HG03064 (cell line): ENCODE measurements around the gene HMX1.

Experiments used
- ATAC-seq: cut with Tn5 transposase; IDR thresholded peaks from one replicate; pipeline ENCODE4 v1.9.1; 2021; ENCODE audit warnings: low read depth; ENCODE audit not compliant: unreplicated experiment

Gene HMX1

DNA sequence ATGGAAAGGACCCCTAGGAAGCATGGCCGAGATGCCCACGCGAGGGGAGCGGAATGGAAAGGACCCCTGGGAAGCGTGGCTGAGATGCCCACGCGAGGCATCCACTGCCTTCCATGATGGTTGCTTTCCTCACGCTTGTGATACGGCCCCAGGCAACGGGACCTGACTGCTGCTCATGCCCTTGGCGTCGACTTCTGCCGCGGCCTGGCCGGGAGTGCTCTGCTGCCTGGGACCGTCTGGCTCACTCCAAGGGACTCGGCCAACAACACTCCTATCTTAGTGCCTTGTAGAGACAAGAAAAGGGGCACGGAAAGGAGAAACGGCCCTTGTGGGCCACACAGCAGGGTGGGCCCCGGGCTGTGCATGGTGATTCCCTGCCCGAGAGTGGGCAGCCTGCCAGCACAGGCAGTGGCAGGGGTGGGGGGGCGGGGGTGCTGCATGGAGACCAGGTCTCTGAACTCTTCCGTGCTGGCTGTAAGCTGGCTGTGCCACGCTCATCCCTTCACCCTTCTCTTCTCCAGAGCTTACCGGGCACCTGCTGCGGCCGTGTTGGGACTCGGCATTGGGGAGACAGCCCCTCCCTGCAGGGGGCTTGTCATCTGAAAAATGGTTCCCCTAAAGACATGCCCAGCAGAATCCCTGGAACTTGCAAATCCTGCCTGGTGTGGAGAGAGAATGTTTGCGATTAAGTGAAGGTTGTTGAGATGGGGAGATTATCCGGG is 38.6 kb upstream of the HMX1 start:
- ATAC-seq: no peak

DNA sequence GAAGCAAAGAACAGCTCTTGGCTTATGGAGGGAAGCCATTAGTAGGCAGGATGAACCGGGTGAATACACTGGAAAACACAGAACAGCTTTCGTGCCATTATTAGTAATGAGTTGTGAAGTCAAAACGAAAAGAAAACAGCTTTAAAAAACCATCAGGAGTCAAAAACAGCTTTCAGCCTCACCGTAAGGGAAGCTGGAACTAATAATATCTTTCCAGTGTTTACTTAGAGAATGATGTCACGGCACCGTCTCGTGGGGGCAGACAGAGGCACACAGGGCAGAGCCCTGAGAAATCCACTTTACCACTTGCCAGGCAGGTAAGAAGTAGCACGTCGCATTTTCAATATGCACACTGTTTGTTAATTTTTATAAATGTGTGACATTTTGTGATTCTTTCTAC is 37.9 kb upstream of the HMX1 start:
- ATAC-seq: no peak

DNA sequence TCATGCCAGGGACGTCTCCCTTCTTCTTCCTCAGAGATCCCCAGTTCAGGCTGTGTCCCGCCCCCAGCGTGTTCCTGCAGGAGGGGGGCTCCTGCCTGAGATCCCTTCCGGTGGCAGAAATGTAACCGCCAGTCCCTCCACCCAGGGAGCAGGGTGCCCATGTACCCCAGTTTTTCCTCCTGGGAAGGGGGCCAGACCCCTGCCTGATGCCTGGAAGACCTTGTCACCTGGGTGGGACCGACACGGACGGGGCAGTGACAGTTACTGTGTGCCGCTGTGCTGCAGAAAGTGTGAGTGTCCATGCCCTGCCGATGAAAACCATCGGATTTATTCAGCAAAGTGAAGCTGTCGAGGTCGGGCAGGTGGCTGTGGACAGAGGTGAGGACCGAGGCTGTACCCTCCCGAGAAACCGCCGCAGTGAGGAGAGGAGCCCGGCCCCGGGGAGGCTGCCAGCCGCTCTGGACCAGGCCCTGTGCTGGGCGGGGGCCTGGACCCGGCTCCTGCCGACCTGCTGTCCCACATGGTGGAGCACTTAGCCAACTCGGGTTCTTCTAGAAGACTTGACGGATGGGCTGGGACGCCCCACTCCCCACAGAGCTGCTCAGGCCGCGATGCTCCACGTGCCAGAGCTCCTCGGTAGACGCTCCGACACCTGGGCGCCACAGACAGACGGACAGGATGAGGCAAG is 36.7 kb upstream of the HMX1 start:
- no peak for ATAC-seq

DNA sequence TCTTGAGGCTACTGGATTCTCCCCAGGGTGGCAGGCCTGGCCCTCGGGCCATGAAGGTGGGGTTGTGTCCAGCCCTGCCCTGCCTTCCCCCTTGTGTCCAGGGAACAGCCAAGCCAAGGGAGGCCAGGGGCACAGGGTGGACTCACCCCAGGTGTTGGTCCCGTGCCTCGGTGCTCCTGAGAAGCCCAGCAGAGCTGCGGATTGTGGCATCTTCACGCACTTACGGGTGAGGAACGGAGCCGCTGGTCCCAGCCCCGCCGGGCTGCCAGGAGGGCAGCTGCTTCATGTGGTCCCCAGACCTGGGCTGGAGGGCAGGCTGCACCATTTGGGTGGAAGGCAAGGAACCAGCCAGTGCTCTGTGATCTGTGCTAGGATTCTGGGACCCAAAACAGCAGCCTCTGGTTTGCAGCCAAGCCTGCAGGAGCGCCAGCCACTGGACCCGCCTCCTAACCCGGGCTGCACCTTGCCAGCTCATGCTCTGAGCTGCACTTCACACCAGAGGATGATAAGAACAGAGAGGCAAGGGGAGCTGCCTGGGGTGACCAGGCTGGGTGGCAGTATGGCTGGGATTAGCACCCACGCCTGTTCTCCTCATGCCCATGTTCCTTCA is 36.1 kb upstream of the HMX1 start:
- ATAC-seq: no peak

DNA sequence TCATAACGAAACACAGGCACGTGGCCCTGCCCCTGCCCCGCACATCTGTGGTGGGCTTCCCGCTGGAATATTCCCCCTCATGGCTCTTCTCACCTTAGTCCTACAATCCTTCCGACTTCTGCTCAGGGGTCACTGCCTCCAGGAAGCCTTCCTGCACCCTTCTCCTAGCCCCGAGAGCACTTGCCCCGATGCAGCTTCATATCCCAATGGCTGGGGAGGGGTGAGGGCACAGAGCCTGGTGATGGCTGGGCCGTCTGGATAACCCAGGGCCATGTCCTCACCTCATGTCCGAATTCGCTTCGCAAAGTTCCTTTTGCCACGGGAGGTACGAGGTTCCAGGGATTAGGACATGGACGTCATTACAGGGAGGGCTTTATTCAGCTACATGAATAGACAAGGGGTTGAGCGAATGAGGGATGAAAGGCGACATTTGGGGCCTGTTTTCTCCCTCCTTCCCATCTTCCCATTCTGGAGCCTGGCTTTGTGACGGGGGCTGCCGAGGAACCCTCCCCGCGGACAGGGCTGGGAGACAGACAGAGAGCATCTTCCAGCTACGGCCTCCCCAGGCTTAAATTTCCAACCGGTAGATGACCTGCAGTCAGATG is 35.5 kb upstream of the HMX1 start:
- ATAC-seq: no peak

DNA sequence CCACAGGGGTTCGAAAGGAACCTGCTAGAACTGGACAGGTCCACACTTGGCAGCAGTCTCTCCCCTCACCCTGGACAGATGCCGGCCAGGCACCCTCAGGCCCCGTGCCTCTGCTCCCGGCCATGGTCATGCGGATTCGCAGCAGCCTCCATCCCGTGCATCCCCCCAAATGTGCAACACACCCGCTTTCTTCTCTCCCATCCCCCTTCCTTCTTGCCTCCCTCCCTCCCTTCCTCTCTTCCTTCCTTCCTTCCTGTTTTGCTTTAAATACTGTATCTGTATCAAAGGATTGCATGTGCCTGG is 35.0 kb upstream of the HMX1 start:
- no peak for ATAC-seq

DNA sequence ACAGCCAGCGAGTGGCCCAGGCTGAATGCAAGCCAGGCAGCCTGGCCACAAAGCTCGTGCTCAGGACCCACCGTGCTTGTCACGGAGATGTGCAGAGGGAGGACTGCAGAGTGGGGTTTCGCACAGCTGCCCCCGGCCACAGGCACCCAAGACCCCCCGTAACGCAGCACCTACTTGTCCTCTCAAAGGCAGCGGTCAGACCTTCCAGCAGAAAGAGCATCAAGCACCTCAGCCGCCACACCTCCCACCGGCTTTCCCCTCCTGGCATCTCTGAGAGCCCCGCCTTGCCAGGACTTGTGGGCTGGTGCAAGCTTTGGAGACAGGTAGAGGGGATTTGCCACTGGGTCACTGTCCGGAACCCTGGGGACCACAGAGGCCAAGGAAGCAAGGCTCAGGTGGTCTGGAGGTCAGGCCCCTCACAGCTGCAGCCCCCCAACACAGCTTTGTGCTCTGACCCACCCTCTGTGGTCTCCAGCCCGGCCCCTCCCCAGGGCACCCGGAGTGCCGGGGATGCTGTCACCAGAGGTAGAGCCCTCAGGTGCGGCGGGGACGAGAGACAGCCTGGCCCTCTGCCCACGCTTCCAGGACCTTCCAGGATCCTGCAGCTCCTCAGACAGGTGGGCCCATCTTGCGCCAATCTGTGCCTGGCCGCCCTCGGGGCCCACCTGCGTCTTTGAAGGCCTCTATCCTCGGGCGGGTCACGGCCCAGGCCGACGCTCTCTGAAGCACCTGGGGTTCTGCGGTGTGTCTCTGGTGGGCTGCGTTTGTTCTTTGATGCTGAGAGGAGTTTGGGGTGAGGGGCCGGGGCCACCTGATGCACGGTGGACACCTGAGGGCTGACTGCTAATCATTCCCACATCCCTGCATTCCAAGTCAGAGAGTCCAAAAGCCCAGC is 34.4 kb upstream of the HMX1 start:
- no peak for ATAC-seq

DNA sequence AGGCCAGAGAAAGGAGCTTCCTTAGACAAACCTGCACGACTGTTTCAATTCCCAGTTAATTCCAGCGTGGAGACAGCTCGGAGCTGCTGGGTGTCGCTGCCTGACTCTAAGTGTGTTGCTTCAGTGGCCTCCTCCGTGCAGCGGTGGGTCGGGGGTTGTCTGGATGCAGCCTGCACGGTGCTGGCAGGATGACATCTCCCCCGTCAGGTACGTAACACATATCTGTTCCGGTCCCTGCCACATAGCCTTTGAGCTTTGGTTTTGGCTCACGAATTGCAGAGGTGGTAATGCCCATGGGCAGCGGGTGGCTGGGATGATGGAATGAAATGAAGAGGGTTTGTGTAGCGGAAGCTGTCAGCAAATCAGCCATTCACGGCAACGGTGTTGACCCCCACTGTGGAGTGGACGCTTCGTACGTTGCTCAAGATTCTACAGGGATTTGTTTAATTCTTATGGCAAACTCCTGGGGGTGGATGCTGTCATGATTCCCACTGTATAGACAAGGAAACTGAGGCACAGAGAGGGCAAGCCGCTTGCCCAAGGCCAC is 33.7 kb upstream of the HMX1 start:
- no peak for ATAC-seq

DNA sequence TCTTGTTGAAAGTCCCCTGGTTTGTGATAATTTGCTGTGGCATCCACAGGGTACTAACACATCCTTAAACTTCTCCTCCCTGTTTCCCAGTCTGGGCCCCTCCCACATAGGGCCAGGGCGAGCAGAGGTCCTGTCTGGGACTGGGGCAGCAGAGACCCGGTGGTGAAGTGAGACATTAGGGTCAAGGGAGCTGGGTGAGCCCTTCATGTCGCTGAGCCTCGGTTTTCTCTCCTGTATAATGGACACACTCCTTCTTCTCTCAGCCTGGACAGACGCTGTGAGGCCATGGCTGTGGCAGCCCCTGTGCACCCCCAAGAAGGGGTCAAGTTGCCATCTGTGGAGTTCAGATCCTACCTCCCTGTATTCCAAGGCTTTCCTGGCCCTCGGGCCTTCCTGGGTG is 33.0 kb upstream of the HMX1 start:
- ATAC-seq: no peak

DNA sequence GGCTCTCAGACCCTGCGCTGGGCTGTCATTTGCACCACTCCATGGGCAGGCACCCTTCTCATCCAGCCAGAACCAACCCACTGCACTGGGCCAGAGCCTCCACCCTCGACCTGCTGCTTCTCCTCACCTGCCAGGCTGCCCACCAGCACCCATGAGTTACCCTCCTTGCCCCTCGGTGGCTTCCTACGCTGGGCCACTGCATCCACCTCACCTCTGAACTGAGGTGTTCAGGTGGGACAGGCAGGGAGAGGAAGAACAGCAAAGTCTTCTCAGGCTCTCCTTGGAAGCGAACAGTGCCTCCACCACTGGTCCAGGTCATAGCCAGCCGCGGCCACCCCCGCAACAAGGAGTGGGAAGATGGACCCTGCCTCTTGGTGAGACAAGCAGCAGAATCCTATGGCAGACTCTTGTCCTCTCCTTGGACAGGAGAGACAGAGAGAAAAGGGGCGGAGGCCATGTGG is 32.4 kb upstream of the HMX1 start:
- no peak for ATAC-seq

DNA sequence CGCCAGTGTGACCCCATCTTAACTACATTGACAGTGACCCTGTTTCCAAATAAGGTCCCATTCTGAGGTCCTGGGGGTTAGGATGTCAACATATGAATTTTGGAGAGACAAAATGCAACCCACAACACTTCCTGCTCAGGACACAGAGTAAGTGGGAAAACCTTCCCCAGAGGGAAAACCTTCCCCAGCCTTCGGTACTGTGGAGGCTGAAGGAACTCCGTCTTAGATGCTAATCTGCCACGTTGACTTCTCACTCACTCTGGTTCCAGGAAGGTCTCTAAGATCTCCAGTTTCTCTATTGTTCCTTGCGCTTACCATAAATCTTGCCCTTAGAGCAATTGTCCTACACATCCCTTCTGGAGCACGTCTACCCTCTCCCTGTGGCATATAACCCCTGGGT is 29.7 kb upstream of the HMX1 start:
- ATAC-seq: no peak

DNA sequence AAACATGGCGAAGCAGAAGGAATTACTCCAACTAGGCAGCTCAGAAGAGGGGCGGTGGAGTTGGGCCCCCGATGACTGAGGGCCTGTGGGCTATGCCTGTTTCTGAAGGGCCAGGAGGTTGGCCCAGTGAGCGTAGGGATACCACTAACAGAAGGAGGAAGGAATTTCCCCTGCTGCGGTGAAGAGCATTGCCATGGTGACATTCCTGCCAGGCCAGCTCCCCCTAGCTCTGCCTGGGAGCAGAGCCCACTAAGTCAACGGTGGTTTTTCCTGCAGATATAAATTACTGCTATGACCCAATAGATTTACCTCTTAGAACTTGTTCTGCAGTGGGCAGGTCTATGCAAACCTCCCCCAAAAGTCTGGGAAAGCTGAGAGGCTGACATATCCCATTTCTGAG is 28.9 kb upstream of the HMX1 start:
- ATAC-seq: no peak

DNA sequence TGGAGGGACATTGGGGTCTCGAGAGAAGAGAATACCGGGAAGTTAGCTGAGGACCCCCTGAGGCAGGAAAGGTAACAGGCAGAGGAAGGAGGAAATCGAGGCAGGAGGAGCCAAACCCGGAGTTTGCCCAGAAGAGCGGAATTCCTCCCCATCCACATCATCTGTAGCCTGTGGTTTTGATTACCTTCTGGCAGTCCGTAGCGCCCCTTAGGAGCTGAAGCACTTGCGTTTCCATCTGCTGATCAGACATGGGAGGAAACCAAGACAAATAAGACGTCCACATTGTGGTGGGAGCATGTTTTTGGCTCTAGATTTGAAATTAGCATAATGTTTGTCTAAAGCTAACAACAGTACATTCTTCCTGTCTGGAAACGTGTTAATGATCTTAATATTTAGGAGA is 26.8 kb upstream of the HMX1 start:
- no peak for ATAC-seq

DNA sequence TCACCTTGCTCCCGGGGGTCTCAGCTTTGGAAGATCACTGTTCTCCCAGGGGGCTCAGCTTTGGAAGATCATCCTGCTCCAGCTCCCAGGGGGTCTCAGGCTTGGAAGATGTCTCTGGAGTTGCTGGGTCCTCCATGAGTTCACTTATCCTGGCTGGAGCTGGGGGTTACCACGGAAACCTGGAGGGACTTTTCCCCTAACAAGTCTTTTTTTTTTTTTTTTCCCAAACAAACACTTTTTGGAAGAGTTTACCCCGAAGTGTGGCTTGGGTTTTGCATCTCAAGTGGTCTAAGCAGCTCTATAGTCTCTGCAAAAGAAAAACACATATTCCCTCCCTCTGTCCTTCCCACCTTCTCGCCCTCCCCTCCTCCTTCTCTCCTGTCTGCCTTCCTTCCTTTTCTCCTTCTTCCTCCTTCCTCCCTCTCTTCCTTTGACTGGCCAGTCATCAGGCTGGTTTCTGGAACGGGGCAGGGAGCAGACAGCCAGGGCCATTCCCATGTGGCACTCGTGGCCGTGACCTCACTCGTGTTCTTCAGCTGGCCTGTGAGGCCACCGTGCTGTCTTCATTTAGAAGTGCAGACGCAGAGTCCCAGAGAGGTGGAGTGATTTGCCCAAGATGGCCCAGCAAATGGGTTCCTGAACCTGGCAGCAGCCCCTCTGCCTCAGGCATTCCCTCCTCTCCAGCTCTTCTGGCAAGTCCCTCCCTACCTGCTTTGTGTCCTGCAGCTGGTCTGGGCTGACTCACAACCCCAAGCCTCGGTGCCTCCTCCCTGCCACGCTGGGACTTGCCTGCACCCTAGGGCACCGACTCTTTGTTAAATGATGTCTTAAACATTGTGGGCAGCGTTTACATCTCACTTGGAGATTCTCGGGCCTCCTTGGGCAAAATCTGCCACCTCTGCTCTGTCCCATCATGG is 25.9 kb upstream of the HMX1 start:
- ATAC-seq: no peak

DNA sequence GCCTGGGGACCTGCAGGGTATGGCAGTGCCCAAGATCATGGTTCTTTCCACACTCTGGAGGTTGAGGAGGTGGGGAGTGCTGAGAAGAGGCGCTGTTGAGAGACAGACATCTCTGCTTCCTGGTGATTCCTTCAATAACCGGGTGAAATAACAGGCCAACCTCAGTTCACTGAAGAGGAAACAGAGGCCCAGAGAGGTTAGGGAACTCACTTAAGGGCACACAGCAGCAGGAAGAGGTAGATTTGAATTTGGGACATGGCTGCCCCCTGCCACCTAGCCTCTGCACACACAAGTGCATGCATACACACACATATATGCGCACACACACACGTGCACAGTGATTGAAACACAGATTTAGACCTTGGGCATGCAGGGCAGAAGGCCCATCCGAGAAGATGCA is 24.9 kb upstream of the HMX1 start:
- ATAC-seq: no peak

DNA sequence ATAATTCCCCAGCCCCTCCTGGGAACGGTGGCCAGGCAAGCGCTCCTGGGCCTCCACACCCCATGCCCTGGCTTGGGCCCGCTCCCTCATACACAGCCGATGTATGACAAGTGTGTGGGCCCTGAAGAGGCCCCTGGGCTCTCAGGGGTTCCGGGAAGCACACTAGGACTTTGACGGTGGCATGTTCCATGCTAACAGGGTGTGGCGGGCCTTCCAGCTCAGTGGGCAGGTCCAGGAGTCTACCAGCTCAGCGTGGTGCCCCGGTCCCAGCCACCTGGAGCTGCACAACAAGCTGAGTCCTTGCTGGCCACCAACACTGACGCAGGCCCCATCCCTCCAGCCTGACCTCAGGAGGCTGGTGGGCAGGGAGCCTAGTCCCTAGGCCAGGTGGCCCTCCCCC is 24.4 kb upstream of the HMX1 start:
- ATAC-seq: no peak

DNA sequence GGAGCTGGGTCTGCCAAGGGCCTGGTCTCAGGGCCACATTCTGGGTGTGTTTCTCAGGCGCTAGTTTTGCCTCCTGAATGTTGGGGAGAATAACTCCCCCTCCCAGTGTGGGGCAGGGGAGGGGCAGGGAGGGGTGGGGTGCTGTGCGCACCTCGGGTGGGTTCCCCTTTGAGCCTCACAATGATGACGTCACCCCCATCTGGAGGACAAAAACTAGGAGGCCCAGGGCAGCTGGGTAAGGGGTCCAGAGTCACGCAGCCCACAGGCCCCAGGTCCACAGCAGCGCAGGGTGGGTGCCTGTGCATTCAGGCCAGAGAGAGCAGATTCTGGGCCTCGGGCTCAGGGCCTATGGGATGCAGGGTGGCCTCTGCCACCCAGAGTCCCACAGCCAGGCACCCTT is 23.7 kb upstream of the HMX1 start:
- ATAC-seq: no peak

DNA sequence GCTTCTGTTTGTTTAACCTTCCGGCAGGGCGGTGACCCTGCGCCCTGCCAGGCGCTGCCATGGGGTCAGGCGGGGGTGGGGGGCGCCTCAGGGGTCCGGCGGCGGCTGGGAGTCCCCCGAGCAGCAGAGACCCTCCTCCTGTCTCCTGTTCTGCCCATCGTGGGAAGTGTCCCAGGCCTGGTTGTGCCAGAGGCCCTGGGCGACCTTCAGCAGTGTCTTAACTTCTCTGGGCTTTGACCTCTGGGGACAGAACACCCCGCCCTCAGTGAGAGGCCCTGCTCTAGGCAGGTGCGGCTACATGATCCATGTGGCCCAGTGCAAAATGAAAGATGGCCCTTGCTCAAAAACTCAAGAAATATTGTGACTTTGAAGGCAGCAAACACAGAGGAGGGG is 22.8 kb upstream of the HMX1 start:
- ATAC-seq: no peak

DNA sequence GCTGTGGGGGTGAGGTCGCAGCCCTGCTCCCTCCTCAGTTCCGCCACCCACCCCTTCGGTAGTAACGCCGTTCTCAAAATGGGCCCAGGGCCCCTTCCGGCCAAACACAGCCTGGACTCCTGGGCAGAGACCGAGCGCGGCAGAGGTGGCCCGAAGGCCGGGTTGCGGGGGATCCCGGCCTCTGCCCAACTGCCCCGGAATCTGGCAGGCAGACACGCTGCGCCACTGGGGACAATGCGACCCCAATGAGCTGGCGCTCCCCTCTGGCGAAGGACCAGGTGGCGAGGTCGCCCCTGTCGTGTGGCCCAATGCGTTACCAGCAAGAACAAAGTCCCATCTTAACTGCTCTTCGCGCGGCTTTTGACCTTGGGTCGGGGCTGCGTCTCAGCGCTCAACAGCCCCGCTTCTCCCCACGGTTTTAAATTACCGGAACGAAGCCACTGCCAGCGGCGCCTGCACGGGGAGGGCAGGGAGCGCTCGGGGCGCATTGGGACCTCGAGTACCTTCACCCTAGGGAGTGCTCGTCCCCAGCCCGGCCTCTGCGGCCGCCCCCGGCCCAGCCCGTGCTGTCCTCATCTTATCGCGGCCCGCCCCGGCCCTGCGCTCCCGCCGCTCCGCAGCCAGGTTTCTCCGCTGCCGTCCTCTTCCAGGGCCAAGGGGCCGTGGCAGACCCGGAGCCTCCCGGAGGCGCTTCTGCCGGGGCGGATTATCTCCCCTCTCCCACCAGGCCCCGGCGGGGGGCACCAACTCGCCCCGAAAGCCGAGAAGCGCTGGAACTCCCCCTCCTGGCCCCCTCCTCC is 22.2 kb upstream of the HMX1 start:
- ATAC-seq: no peak
